Panc1 (cell line): ENCODE results near the gene POLDIP3. TPM values are rescaled to one million over a fixed set of nuclear protein-coding genes. Genes with fewer than 3 reads are reported as not detected.

ENCODE experiments used
- ATAC-seq: fragments of 200-7000 bp; cut with Tn5 transposase; 2 replicates; pipeline ENCODE4 v1.9.1; 2020; ENCODE audit warnings: mild to moderate bottlenecking, moderate library complexity
- BruUV-seq: library from RNA; stranded (reverse); fragments of 400-500 nt; replicated peaks from 2 replicates; lab custom pipeline; 2021; lab: Mats Ljungman, UMichigan
- CTCF ChIA-PET: fragments of 300-600 bp; sonication (Branson Sonifier 250); formaldehyde crosslinking; loops from one replicate; lab custom pipeline; 2022; ENCODE audit warnings: antibody characterized with exemption; lab: Charles Lee
- POLR2A ChIA-PET: fragments of 300-600 bp; sonication (Branson Sonifier 250); formaldehyde crosslinking; loops from one replicate; lab custom pipeline; 2022; ENCODE audit warnings: antibody characterized with exemption; lab: Charles Lee
- DNase-seq: peaks from one replicate; pipeline ENCODE4 v3.0.0-alpha.2; 2010; ENCODE audit warnings: low read depth, low spot score
- H3K27ac ChIP-seq: 2 replicates; pipeline ENCODE4 v1.5.1; 2011; ENCODE audit warnings: mild to moderate bottlenecking, low read length, inconsistent platforms
- H3K27me3 ChIP-seq: fragments of 200-500 bp; sonication (Bioruptor generic); 2 replicates; pipeline ENCODE4 v1.6.0; 2014; ENCODE audit warnings: low read length, inconsistent platforms; ENCODE audit not compliant: control insufficient read depth, insufficient read depth
- H3K36me3 ChIP-seq: fragments of 200-500 bp; sonication (Bioruptor generic); 2 replicates; pipeline ENCODE4 v1.5.1; 2014; ENCODE audit warnings: inconsistent platforms, mild to moderate bottlenecking, low read length, moderate library complexity; ENCODE audit not compliant: control insufficient read depth, insufficient read depth
- H3K4me1 ChIP-seq: 2 replicates; pipeline ENCODE4 v1.5.1; 2011; ENCODE audit warnings: inconsistent platforms, mild to moderate bottlenecking, low read length, moderate library complexity; ENCODE audit not compliant: control insufficient read depth, insufficient read depth
- H3K4me3 ChIP-seq, 2 experiments: 2 replicates each; pipeline ENCODE4 v1.5.1; 2011 to 2012; ENCODE audit warnings: low read depth in 2 of 2, low read length in 2 of 2, mild to moderate bottlenecking in 2 of 2, inconsistent platforms in 1 of 2, moderate library complexity in 1 of 2
- H3K9me3 ChIP-seq: fragments of 200-500 bp; sonication (Bioruptor generic); 2 replicates; pipeline ENCODE4 v1.5.1; 2014; ENCODE audit warnings: low read depth, mild to moderate bottlenecking, inconsistent platforms, low read length, moderate library complexity; ENCODE audit not compliant: control insufficient read depth, insufficient read depth
- CTCF ChIP-seq: fragments of 450-650 bp; IDR thresholded peaks from 2 replicates; pipeline ENCODE4 v1.5.1; 2017; ENCODE audit warnings: mild to moderate bottlenecking
- POLR2AphosphoS5 ChIP-seq: IDR thresholded peaks from 2 replicates; pipeline ENCODE4 v1.6.1; 2012; ENCODE audit warnings: mild to moderate bottlenecking, low read depth, low read length, moderate library complexity
- REST ChIP-seq, 2 experiments: IDR thresholded peaks; 2 replicates each; pipeline ENCODE4 v1.6.1; 2011 to 2012; ENCODE audit warnings: low read depth in 2 of 2, control low read depth in 1 of 2, low read length in 1 of 2, mild to moderate bottlenecking in 1 of 2, moderate library complexity in 1 of 2; ENCODE audit not compliant: insufficient read depth in 1 of 2
- SIN3A ChIP-seq: IDR thresholded peaks from 2 replicates; pipeline ENCODE4 v1.6.1; 2012; ENCODE audit warnings: low read depth, mild to moderate bottlenecking, low read length, moderate library complexity, borderline replicate concordance; ENCODE audit not compliant: insufficient read depth
- TCF7L2 ChIP-seq: IDR thresholded peaks from 2 replicates; pipeline ENCODE4 v1.6.1; 2011; ENCODE audit warnings: mild to moderate bottlenecking, low read depth, low read length, inconsistent platforms
- in situ Hi-C: cut with HindIII; loops from 2 replicates; pipeline ENCODE4 v1.10.0; 2016; ENCODE audit warnings: low sequenced_read_pairs, low pct_unique_long_range_greater_than_20kb
- intact Hi-C: fragments of 100-400 bp; cut with micrococcal nuclease; formaldehyde crosslinking; loops from one replicate; pipeline ENCODE4 v1.10.0; 2022; ENCODE audit not compliant: unreplicated experiment
- total RNA-seq: library from RNA; stranded (reverse); gene quantifications from one replicate; pipeline ENCODE4 v1.2.1, GENCODE V29; 2021; ENCODE audit not compliant: unreplicated experiment

POLDIP3 gene
- total RNA-seq, 1 experiment from 2014 or later: 46.6 TPM

DNA sequence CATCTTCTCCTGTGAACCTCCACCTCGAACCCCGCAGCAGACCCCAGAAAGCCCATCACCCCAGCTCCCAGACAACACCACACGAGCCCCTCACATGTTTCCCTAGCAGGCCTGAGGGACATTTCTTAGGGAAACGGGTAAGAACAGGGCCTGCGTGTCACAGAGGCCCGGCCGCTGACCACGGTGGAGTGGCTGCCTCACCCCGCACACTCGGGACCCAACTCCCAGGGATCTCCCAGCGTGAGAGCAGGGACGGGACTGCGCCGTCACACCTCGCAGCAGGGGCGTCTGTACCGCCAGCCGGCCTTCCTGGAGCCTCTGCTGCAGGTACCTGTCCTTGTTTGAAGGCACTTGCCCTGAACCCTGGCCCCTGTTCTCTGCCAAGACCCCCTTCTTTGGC, 15.5 kb upstream of the POLDIP3 start:
- BruUV-seq: no TSS peak
- Histone ChIP-seq H3K9me3 (no peaks in the 10 kb centered on the region), H3K36me3 (no peaks in the 10 kb centered on the region), H3K27ac (no peak overlapping the region), H3K27me3 (no peaks in the 10 kb centered on the region), H3K4me1 (no peaks in the 10 kb centered on the region), H3K4me3 (no peak overlapping the region)
- ATAC-seq: no peak
- in situ Hi-C loops (no loop called here), intact Hi-C loops (no loop called here)
- POLR2A ChIA-PET: no interaction called here
- DNase-seq: no peak
- TF ChIP-seq TCF7L2 (no peak), REST (IDR thresholded peaks at IDR 0.05; ENCODE audit: insufficient read depth in 1 of 2, low read depth in 2 of 2, low read length in 1 of 2) (no peak), SIN3A (no peak), CTCF (no peak), POLR2AphosphoS5 (no peak)
- CTCF ChIA-PET: no interaction called here

DNA sequence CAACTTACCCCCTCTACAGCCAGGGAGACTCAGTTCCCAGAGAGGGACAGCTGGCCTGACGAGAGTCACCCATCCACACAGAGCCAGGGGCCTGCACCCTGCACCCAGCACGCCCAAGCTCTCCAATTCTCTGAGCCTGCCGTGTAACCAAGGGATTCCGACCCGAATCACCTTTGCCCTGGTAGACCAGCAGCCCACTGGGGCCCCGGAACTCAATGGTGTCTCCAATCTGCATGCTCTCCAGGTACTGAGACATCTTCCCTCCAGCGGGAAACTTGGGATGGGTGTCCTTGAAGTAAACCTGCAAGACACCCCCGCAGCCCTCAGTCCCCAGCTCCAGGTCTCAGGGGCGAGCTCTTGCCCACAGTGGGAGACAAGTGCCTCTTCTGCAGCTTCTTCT, 13.3 kb upstream of the POLDIP3 start:
- ChIA-PET POLR2A (no interaction called here), CTCF (no interaction called here)
- no TSS peak for BruUV-seq
- Histone ChIP-seq H3K4me3 (no peak overlapping the region), H3K9me3 (no peaks in the 10 kb centered on the region), H3K4me1 (no peaks in the 10 kb centered on the region), H3K27ac (no peak overlapping the region), H3K27me3 (no peaks in the 10 kb centered on the region), H3K36me3 (no peaks in the 10 kb centered on the region)
- in situ Hi-C loops: no loop called here
- TF ChIP-seq POLR2AphosphoS5 (no peak), REST (IDR thresholded peaks at IDR 0.05; ENCODE audit: insufficient read depth in 1 of 2, low read depth in 2 of 2, low read length in 1 of 2) (no peak), CTCF (no peak), SIN3A (no peak), TCF7L2 (no peak)
- no peak for DNase-seq
- no peak for ATAC-seq
- intact Hi-C loops: no loop called here
